GM18873 (cell line): Measurements from ENCODE around the gene PAQR4.

ENCODE experiments used
- ATAC-seq: cut with Tn5 transposase; IDR thresholded peaks from one replicate; pipeline ENCODE4 v1.9.1; 2021; ENCODE audit warnings: mild to moderate bottlenecking, moderate library complexity, moderate number of reproducible peaks; ENCODE audit not compliant: unreplicated experiment, low FRiP score

The PAQR4 gene

DNA sequence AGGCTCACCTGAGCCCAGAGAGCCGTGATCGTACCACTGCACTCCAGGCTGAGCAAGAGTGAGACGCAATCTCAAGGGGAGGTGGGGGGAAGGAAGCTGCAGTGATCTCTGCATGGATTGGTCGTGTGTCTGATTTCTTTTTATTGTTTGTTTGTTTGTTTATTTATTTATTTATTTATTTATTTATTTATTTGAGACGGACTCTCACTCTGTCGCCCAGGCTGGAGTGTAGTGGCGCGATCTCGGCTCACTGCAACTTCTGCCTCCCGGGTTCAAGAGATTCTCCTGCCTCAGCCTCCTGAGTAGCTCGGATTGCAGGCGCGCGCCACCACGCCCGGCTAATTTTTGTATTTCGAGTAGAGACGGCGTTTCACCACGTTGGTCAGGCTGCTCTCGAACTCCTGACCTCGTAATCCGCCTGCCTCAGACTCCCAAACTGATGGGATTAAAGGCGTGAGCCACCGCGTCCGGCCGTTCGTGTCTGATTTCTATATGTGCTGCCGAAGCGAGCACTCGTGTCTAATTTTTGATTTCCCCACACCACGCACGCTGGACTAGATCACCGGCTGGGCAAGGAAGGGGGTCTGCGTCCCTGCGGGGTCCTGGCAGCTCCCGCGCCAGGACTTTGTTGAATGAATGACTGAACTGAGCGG is 50.6 kb downstream of the PAQR4 start:
- no peak for ATAC-seq

DNA sequence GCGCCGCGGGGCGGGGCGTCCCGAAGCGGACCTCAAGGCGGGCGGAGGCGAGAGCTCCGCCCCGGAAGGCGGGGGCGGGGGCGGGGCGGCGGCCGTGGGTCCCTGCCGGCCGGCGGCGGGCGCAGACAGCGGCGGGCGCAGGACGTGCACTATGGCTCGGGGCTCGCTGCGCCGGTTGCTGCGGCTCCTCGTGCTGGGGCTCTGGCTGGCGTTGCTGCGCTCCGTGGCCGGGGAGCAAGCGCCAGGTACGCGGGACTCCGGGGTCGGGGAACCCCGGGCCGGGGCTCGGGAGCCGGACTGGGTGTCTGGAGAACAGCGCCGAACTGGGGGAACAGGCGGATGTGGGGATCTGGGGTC is 51.1 kb downstream of the PAQR4 start, which contains the start of gene TNFRSF12A:
Gene TNFRSF12A, plus strand, starts transcription at position 122 of the 357 bp plus-strand sequence. Its CDS starts 30 bp downstream, at position 152.
- ATAC-seq = no peak

DNA sequence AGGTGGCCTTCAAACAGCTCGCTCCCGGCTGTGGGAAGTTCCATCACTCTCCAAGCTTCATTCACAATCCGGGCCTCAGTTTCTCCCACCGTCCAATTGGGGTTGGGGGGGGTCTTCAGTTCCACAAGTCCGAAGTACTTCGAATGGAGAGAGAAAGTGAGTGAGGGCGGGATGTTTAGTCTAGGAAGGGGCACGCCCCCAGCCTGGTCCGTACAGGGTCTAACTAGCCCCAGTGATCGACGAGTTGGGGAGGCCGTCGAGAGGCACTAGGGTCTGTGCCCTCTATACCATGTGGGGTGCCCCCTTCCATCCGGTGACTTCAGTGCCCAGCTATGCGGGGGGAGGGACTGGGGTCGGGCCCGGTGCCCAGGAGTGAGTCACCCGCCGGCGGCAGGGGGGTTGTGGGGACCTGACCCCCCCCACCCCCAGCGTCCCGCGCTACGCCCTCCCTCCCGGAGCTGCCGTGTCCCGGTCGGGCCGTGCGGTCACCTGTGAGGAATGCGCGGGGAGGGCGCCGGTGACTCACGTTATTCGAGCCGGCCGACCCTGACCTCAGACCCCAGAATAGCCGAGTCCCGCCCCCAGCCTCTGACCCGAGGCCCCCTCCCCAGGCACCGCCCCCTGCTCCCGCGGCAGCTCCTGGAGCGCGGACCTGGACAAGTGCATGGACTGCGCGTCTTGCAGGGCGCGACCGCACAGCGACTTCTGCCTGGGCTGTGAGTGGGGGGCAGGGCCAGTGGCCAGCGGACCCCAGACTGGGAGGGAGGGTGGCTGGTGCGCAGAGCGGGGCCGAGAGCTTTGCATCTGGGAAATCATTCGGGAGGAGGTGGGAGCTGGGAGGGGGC is 51.7 kb downstream of the PAQR4 start:
- ATAC-seq = no peak

DNA sequence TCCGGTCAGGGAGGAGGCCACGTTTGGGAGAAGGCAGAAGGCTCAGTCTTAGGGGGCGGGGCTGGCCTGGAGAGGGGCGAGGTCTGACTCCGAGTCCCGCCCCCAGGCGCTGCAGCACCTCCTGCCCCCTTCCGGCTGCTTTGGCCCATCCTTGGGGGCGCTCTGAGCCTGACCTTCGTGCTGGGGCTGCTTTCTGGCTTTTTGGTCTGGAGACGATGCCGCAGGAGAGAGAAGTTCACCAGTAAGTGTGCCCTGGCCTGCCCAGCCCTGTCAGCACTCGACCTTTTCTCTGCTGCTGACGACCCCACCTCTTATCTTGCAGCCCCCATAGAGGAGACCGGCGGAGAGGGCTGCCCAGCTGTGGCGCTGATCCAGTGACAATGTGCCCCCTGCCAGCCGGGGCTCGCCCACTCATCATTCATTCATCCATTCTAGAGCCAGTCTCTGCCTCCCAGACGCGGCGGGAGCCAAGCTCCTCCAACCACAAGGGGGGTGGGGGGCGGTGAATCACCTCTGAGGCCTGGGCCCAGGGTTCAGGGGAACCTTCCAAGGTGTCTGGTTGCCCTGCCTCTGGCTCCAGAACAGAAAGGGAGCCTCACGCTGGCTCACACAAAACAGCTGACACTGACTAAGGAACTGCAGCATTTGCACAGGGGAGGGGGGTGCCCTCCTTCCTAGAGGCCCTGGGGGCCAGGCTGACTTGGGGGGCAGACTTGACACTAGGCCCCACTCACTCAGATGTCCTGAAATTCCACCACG is 52.5 kb downstream of the PAQR4 start:
- ATAC-seq = no peak

DNA sequence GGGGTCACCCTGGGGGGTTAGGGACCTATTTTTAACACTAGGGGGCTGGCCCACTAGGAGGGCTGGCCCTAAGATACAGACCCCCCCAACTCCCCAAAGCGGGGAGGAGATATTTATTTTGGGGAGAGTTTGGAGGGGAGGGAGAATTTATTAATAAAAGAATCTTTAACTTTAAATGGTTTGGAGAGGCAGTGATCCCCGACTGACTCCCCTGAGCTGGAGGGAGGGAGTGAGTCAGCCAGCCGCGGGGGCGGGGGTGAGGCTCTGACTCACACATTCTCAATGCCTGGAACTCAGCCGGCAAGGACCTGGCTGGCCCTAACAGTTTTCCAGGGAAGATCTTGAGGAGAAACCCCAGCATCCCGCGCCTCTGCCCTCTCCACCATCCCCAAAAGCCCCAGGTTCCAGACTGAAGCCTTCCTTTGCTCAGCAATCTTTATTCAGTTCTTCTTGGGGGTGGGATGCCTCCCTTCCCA is 53.1 kb downstream of the PAQR4 start:
- no peak for ATAC-seq

DNA sequence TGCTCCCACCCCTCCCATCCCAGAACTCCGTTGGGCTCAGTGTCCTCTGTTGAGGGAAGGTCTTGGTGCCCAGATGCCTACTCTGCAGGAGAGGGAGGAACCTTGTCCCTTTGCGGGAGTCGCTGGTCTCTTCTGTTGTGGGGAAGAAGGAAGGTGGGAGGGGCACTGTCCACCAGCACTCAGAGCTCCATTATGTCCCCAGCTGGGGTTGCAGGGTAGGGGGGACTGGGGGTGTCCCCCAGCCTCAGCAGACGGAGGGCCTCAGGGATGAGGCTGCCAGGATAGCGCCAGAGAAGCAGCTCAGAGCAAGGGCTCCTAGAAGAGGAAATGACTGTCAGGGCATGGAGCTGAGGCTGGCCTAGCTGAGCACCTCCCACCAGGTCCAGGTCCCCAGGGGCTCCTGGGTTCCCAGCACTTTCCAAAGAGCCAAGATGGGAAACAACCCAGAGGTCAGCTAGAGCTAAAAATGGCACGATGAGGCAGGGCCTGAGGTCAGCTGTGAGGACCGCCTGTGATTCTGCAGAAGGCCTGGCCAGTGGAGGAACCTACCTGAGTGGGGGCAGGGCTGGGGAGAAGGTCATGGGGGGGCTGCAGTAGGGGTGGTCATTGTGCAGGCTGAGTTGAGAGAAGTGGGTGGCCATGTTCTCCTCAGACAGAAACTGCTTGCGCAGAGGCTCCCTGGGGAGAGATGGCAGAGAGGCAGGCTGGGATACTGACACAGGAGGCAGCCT is 53.7 kb downstream of the PAQR4 start:
- no peak for ATAC-seq
